ENCODE data around the gene PLCL2. TPM values are rescaled to one million over a fixed set of nuclear protein-coding genes. Genes with fewer than 3 reads are reported as not detected.

The PLCL2 gene
- total RNA-seq, 2 donors from 2014 or later, result 5.3 to 14.5 TPM

DNA sequence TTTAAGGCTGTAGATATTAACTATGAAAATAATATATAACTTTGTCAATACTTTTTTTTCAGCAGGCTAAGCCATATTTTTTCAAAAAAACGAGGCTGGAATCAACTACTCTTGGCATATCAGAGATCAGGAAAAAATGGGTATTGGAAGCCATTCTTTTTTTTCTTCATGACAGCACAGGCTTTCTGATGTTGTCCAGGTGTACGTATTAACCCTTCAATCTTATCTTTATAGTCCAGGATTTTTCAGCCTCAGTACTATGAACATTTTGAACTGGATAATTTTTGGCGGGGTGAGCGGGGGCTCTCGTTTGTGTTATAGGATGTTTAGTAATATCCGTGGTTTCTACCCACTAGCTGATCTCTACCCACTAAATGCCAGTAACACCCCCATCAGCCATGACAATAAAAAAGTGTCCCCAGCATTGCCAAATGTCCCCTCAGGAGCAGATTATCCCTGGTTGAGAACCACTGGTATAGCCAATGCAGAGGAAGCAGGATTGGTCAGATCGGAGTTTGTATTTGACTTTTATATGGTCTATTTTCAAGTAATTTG lies 52.0 kb downstream of the PLCL2 start:
- Histone ChIP-seq H3K27me3 (replicated peaks; ENCODE audit: insufficient read depth) (no peaks in the 10 kb centered on the region), H3K4me1 (replicated peaks) (no peaks in the 10 kb centered on the region), H3K36me3 (no peaks in the 10 kb centered on the region), H3K4me3 (no peak overlapping the region), H3K27ac (no peak overlapping the region), H3K9me3 (no peaks in the 10 kb centered on the region)
- TF ChIP-seq, protein P1, sequence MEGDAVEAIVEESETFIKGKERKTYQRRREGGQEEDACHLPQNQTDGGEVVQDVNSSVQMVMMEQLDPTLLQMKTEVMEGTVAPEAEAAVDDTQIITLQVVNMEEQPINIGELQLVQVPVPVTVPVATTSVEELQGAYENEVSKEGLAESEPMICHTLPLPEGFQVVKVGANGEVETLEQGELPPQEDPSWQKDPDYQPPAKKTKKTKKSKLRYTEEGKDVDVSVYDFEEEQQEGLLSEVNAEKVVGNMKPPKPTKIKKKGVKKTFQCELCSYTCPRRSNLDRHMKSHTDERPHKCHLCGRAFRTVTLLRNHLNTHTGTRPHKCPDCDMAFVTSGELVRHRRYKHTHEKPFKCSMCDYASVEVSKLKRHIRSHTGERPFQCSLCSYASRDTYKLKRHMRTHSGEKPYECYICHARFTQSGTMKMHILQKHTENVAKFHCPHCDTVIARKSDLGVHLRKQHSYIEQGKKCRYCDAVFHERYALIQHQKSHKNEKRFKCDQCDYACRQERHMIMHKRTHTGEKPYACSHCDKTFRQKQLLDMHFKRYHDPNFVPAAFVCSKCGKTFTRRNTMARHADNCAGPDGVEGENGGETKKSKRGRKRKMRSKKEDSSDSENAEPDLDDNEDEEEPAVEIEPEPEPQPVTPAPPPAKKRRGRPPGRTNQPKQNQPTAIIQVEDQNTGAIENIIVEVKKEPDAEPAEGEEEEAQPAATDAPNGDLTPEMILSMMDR (IDR thresholded peaks at IDR 0.05), result no peak
- TF ChIP-seq POLR2A (IDR thresholded peaks at IDR 0.05) (no peak), POLR2AphosphoS5 (IDR thresholded peaks at IDR 0.05) (no peak)
- intact Hi-C loops (cut with DNase I), result no loop called here
- no peak for DNase-seq (ENCODE audit: low spot score)
- WGBS, result 81% methylated on average over 7 of the region's 7 CpGs

DNA sequence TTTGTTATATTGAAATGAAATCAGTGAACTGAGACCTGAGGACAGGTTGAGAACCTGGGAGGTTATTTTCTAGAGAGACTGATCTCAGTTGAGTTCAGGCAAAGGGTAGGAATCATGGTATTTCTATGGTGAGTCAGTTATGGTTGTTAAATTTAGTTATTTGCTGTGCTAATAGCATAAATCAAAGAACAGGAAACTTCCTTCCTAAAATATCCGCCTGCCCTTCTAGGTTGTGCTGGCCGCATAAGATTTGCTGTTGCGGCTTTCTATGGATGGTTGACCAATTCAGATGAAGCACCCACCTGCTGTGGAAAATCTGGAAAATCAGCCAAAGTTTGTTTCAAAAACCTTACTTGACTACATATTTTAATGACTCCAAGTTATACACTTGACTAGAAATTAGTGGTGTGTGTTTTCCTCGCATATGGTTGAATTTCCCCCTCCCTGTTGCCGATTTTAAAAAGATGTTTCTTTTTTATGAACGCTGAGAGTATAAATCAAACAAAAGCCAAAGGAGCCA lies 52.6 kb downstream of the PLCL2 start:
- no peak for TF ChIP-seq POLR2AphosphoS5 (IDR thresholded peaks at IDR 0.05)
- TF ChIP-seq, protein P1 (IDR thresholded peaks at IDR 0.05), result no peak
- TF ChIP-seq POLR2A (IDR thresholded peaks at IDR 0.05), result no peak
- intact Hi-C loops (cut with DNase I), result no loop called here
- Histone ChIP-seq H3K27me3 (replicated peaks; ENCODE audit: insufficient read depth) (no peaks in the 10 kb centered on the region), H3K4me3 (no peak overlapping the region), H3K9me3 (no peaks in the 10 kb centered on the region), H3K27ac (no peak overlapping the region), H3K36me3 (no peaks in the 10 kb centered on the region), H3K4me1 (replicated peaks) (no peaks in the 10 kb centered on the region)
- 61% methylated on average over 6 of the region's 6 CpGs for WGBS
- DNase-seq (ENCODE audit: low spot score), result no peak

DNA sequence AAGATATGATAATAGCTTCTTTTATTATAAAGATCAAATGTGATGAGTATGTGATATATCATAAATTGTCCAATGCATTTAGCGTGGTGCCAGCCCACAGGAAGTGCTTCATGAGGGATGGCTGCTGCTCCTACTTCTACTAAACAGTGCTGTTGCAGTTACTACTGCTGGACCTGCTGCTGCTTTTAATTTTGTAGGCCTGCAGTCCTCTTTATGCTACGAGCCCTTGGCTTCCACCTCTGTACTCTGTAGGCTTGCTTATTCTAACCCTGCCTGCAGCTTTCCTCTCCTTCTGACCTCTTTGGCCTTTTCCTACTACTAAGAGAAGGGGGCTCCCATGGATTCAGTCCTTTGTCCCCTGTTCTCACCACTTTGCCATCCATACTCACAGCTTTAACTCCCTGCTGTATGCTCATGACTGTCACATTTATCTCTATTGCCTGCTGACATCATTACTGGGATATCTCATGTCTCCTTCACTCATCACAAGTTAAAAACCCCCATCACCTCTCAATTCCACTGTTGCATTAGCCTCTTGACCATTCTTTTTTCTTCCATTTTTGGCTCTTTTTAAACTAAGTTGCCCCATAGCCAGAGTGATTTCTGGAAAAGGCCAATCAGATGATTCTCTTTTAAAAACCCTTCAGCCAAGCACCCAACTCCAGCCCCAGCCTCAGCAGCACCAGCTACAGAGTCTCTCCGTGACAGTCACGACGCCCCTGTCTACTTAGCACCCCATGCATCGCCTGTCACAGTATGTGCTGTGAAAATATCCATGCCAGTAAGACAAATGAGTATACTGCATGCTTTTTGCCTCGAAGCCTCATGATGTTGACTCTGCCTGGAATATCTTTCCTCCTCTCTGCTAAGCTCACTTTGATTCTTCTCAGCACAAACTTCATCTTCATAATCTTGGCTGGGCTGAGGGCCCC lies 56.3 kb downstream of the PLCL2 start:
- intact Hi-C loops (cut with DNase I), result no loop called here
- Histone ChIP-seq H3K4me3 (no peak overlapping the region), H3K9me3 (no peaks in the 10 kb centered on the region), H3K27ac (no peak overlapping the region), H3K36me3 (no peaks in the 10 kb centered on the region), H3K27me3 (replicated peaks; ENCODE audit: insufficient read depth) (no peaks in the 10 kb centered on the region), H3K4me1 (replicated peaks) (no peaks in the 10 kb centered on the region)
- TF ChIP-seq POLR2AphosphoS5 (IDR thresholded peaks at IDR 0.05) (no peak), POLR2A (IDR thresholded peaks at IDR 0.05) (no peak)
- TF ChIP-seq, protein P1 (IDR thresholded peaks at IDR 0.05), result no peak
- no peak for DNase-seq (ENCODE audit: low spot score)
- WGBS, result 90% methylated on average over 7 of the region's 7 CpGs

DNA sequence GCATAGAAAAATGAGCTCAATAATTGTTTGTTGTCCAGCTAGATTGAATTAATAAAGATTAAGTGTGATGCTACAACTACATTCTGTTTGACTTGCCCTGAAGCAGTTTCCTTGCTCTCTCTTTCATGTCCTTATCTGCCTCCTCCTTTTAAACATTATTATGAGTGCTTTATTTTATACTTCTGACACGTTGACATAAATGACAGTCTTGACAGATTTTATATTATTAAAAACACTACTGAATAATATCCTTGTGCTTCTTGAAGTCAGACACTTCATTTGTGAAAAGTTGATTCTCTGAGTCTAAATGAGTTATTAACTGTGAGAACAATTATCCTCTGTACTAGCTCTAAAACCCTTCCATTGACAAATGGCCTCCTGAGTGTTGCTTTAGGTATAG lies 58.2 kb downstream of the PLCL2 start:
- 25% methylated on average over 1 of the region's 1 CpG for WGBS
- Histone ChIP-seq H3K9me3 (no peaks in the 10 kb centered on the region), H3K4me1 (replicated peaks) (no peaks in the 10 kb centered on the region), H3K27ac (no peak overlapping the region), H3K36me3 (no peaks in the 10 kb centered on the region), H3K27me3 (replicated peaks; ENCODE audit: insufficient read depth) (no peaks in the 10 kb centered on the region), H3K4me3 (no peak overlapping the region)
- TF ChIP-seq POLR2AphosphoS5 (IDR thresholded peaks at IDR 0.05), result no peak
- TF ChIP-seq, protein P1 (IDR thresholded peaks at IDR 0.05), result no peak
- no peak for TF ChIP-seq POLR2A (IDR thresholded peaks at IDR 0.05)
- no peak for DNase-seq (ENCODE audit: low spot score)
- intact Hi-C loops (cut with DNase I), result no loop called here

Data from prostate gland (tissue), 2 donors.